ENCODE measurements around the gene CCN5. TPM values are rescaled to one million over a fixed set of nuclear protein-coding genes. Genes with fewer than 3 reads are reported as not detected.
A peak's percentile ranks its signal among the peaks of the same experiment; 100 is the strongest.

Gene CCN5
- total and polyA plus RNA-seq, 7 donors, result 1.0 to 48.7 (median 15.0) TPM

GRCh38 chr20:44678990-44679611 is 36.1 kb upstream of the CCN5 start:
- H3K36me3 ChIP-seq, result no peaks in the 10 kb centered on the region
- no peaks in the 10 kb centered on the region for H3K27me3 ChIP-seq
- TF ChIP-seq POLR2AphosphoS5 (IDR thresholded peaks at IDR 0.05) (no peak), POLR2A (IDR thresholded peaks at IDR 0.05) (no peak), EP300 (IDR thresholded peaks at IDR 0.05) (no peak), CTCF (IDR thresholded peaks at IDR 0.05) (no peak)
- 86 to 94% methylated on average over 12 of the region's 12 CpGs for WGBS, 2 donors
- H3K4me3 ChIP-seq, result no peak overlapping the region
- no peaks in the 10 kb centered on the region for H3K4me1 ChIP-seq
- H3K9me3 ChIP-seq, result no peaks in the 10 kb centered on the region
- intact Hi-C loops (cut with DNase I), result no loop called here
- no peak overlapping the region for H3K27ac ChIP-seq
- DNase-seq, result no peak

GRCh38 chr20:44681796-44682566 is 33.2 kb upstream of the CCN5 start:
- 67 to 90% methylated on average over 11 of the region's 11 CpGs for WGBS, 2 donors
- TF ChIP-seq POLR2AphosphoS5 (IDR thresholded peaks at IDR 0.05) (no peak), CTCF (IDR thresholded peaks at IDR 0.05) (no peak), POLR2A (IDR thresholded peaks at IDR 0.05) (no peak), EP300 (IDR thresholded peaks at IDR 0.05) (no peak)
- Histone ChIP-seq H3K9me3 (no peaks in the 10 kb centered on the region), H3K27ac (no peak overlapping the region), H3K27me3 (no peaks in the 10 kb centered on the region), H3K36me3 (no peaks in the 10 kb centered on the region), H3K4me1 (peaks cover 0 to 9% (median 0%) of the 10 kb centered on the region in 4 donors), H3K4me3 (no peak overlapping the region)
- no peak for DNase-seq
- intact Hi-C loops (cut with DNase I), result no loop called here

- Histone ChIP-seq H3K36me3 (no peaks in the 10 kb centered on the region), H3K4me3 (no peak overlapping the region), H3K9me3 (no peaks in the 10 kb centered on the region), H3K27me3 (no peaks in the 10 kb centered on the region), H3K27ac (no peak overlapping the region), H3K4me1 (peaks cover 0 to 9% (median 0%) of the 10 kb centered on the region in 4 donors)
- intact Hi-C loops (cut with DNase I), result loop anchor here (1.0 to 2.0 kb wide), 2 partner anchors 184 to 299 kb away; no protein-coding TSS in a partner anchor
- no peak for DNase-seq
- peak in 2 of 4 experiments; percentile 42 to 57 for TF ChIP-seq CTCF (IDR thresholded peaks at IDR 0.05)
- no peak for TF ChIP-seq EP300 (IDR thresholded peaks at IDR 0.05)
- TF ChIP-seq POLR2A (IDR thresholded peaks at IDR 0.05), result no peak
- WGBS, 2 donors, result 63 to 65% methylated on average over 10 of the region's 10 CpGs
These were observed 31.7 kb upstream of the CCN5 start for GRCh38 chr20:44683263-44684046.

GRCh38 chr20:44684047-44684967 is 30.9 kb upstream of the CCN5 start:
- no peaks in the 10 kb centered on the region for H3K9me3 ChIP-seq

More at GRCh38 chr20:44684047-44684967, 30.9 kb upstream of the CCN5 start:
- no peaks in the 10 kb centered on the region for H3K36me3 ChIP-seq
- TF ChIP-seq CTCF (IDR thresholded peaks at IDR 0.05), result no peak
- TF ChIP-seq POLR2A (IDR thresholded peaks at IDR 0.05), result no peak
- no peak for TF ChIP-seq POLR2AphosphoS5 (IDR thresholded peaks at IDR 0.05)
- TF ChIP-seq EP300 (IDR thresholded peaks at IDR 0.05), result no peak
- H3K27ac ChIP-seq, result no peak overlapping the region
- intact Hi-C loops (cut with DNase I), result loop anchor here (1.0 to 2.0 kb wide), 2 partner anchors 183 to 300 kb away; no protein-coding TSS in a partner anchor
- no peak for DNase-seq
- no peak overlapping the region for H3K4me3 ChIP-seq
- H3K27me3 ChIP-seq, result no peaks in the 10 kb centered on the region
- H3K4me1 ChIP-seq, result peaks cover 0 to 9% (median 0%) of the 10 kb centered on the region in 4 donors
- 76 to 82% methylated on average over 6 of the region's 6 CpGs for WGBS, 2 donors
